Lung (tissue), 12 donors: ENCODE measurements around the gene LIFR. TPM values are rescaled to one million over a fixed set of nuclear protein-coding genes. Genes with fewer than 3 reads are reported as not detected.
A peak's percentile ranks its signal among the peaks of the same experiment; 100 is the strongest.

Source experiments
- ATAC-seq: fragments of 200-7000 bp; cut with Tn5 transposase; one replicate; pipeline ENCODE4 v1.9.1; 2020; ENCODE audit warnings: moderate number of reproducible peaks; ENCODE audit not compliant: insufficient read depth, low FRiP score
- DNase-seq, 3 donors: peaks; one replicate each; pipeline ENCODE4 v3.0.0-alpha.2; 2013 to 2017
- H3K27ac ChIP-seq, 2 donors: one replicate each; pipeline ENCODE4 v1.5.1; 2013; ENCODE audit warnings: mild to moderate bottlenecking in 2 of 2, moderate library complexity in 2 of 2, control low read depth in 1 of 2, inconsistent platforms in 1 of 2, low read depth in 1 of 2, low read length in 1 of 2
- H3K27me3 ChIP-seq, 3 donors: one replicate each; pipeline ENCODE4 v1.5.1; 2013; ENCODE audit warnings: low read length in 2 of 3; ENCODE audit not compliant: control insufficient read depth in 3 of 3, insufficient read depth in 3 of 3
- H3K36me3 ChIP-seq, 4 donors: one replicate each; pipeline ENCODE4 v1.5.1; 2013; ENCODE audit warnings: low read length in 4 of 4, mild to moderate bottlenecking in 1 of 4, moderate library complexity in 1 of 4; ENCODE audit not compliant: control insufficient read depth in 4 of 4, insufficient read depth in 4 of 4
- H3K4me1 ChIP-seq, 5 donors: one replicate each; pipeline ENCODE4 v1.5.1; 2013; ENCODE audit warnings: low read length in 5 of 5, mild to moderate bottlenecking in 2 of 5, moderate library complexity in 1 of 5; ENCODE audit not compliant: control insufficient read depth in 5 of 5, insufficient read depth in 5 of 5
- H3K4me3 ChIP-seq: one replicate; pipeline ENCODE4 v1.5.1; 2013; ENCODE audit warnings: mild to moderate bottlenecking, control low read depth, moderate library complexity
- H3K9ac ChIP-seq, 2 donors: one replicate each; pipeline ENCODE4 v1.5.1; 2013; ENCODE audit warnings: low read length in 2 of 2, control low read depth in 1 of 2; ENCODE audit not compliant: insufficient read depth in 1 of 2
- H3K9me3 ChIP-seq, 4 donors: one replicate each; pipeline ENCODE4 v1.5.1; 2013; ENCODE audit warnings: low read length in 3 of 4, mild to moderate bottlenecking in 1 of 4, moderate library complexity in 1 of 4; ENCODE audit not compliant: control insufficient read depth in 4 of 4, insufficient read depth in 3 of 4
- CTCF ChIP-seq: IDR thresholded peaks from 2 replicates; pipeline ENCODE4 v1.5.1; 2012; ENCODE audit warnings: mild to moderate bottlenecking; ENCODE audit errors: control extremely low read depth, extremely low read depth
- WGBS, 2 donors: extraction: QIAGEN DNeasy Blood & Tissue Kit; methylation state at CpG; one replicate each; pipeline ENCODE4 v1.1.7; 2013; 5-methylcytosine and 5-hydroxymethylcytosine counted together
- polyA plus RNA-seq, 2 donors: library from polyadenylated mRNA; stranded (reverse); fragments of 200-250 nt; gene quantifications; one replicate each; pipeline ENCODE4 v1.2.1, GENCODE V29; 2013
- total RNA-seq, 2 donors: library from RNA; depleted of rRNA in 1 of 2; stranded (reverse); fragments of >200 nt in 1 of 2; gene quantifications; one replicate each; pipeline ENCODE4 v1.2.1, GENCODE V29; 2014 to 2021
- donor health status: control.
- donor health status: control.
- donor health status: Bipolar disorder and iron deficiency.
- donor health status: healthy.
- donor health status: DM: yes; HTN: yes; CAD: no.

LIFR gene
- total and polyA plus RNA-seq, 4 donors, result 14.2 to 345 (median 37.8) TPM

GRCh38 chr5:38500573-38501260, 55.7 kb downstream of the LIFR start:
- TF ChIP-seq CTCF, result no peak
- peaks cover 0 to 10% (median 6%) of the 10 kb centered on the region in 5 donors for H3K4me1 ChIP-seq
- no peak overlapping the region for H3K4me3 ChIP-seq
- H3K27ac ChIP-seq, result no peak overlapping the region
- peak overlapping the region in 1 of 2 donors; percentile 39 for H3K9ac ChIP-seq
- ATAC-seq (no peak), DNase-seq (peak; percentile 67 to 84 (median 71))
- H3K27me3 ChIP-seq, result no peaks in the 10 kb centered on the region
- no peaks in the 10 kb centered on the region for H3K9me3 ChIP-seq
- peaks cover 2 to 49% (median 23%) of the 10 kb centered on the region in 4 donors for H3K36me3 ChIP-seq
- WGBS, 2 donors, result 80 to 82% methylated on average over 4 of the region's 4 CpGs

GRCh38 chr5:38497946-38498345, 58.5 kb downstream of the LIFR start:
- H3K27me3 ChIP-seq, result no peaks in the 10 kb centered on the region
- no peak overlapping the region for H3K9ac ChIP-seq
- H3K27ac ChIP-seq, result no peak overlapping the region
- H3K4me1 ChIP-seq, result peaks cover 0 to 10% (median 6%) of the 10 kb centered on the region in 5 donors
- H3K4me3 ChIP-seq, result no peak overlapping the region
- 71 to 77% methylated on average over 2 of the region's 2 CpGs for WGBS, 2 donors
- peak in 2 of 3 donors; percentile 54 to 64 for DNase-seq
- no peak for ATAC-seq
- no peak for TF ChIP-seq CTCF
- peaks cover 13 to 59% (median 26%) of the 10 kb centered on the region in 4 donors for H3K36me3 ChIP-seq
- no peaks in the 10 kb centered on the region for H3K9me3 ChIP-seq

- peaks cover 14 to 65% (median 29%) of the 10 kb centered on the region in 4 donors for H3K36me3 ChIP-seq
- no peaks in the 10 kb centered on the region for H3K9me3 ChIP-seq
- H3K27me3 ChIP-seq, result no peaks in the 10 kb centered on the region
- H3K4me1 ChIP-seq, result no peaks in the 10 kb centered on the region
- H3K27ac ChIP-seq, result no peak overlapping the region
- no peak overlapping the region for H3K4me3 ChIP-seq
- 86 to 88% methylated on average over 7 of the region's 7 CpGs for WGBS, 2 donors
- ATAC-seq (no peak), DNase-seq (no peak)
- TF ChIP-seq CTCF, result no peak
- no peak overlapping the region for H3K9ac ChIP-seq
These were observed 61.7 kb downstream of the LIFR start for GRCh38 chr5:38494763-38495162.

GRCh38 chr5:38494175-38494574, 62.3 kb downstream of the LIFR start:
- H3K27ac ChIP-seq, result no peak overlapping the region
- H3K9me3 ChIP-seq, result no peaks in the 10 kb centered on the region
- TF ChIP-seq CTCF, result no peak
- no peak for DNase-seq
- no peak overlapping the region for H3K9ac ChIP-seq
- 91 to 94% methylated on average over 6 of the region's 6 CpGs for WGBS, 2 donors
- peaks cover 13 to 68% (median 28%) of the 10 kb centered on the region in 4 donors for H3K36me3 ChIP-seq
- H3K27me3 ChIP-seq, result no peaks in the 10 kb centered on the region
- ATAC-seq, result no peak
- H3K4me1 ChIP-seq, result no peaks in the 10 kb centered on the region
- no peak overlapping the region for H3K4me3 ChIP-seq
